Prostate gland (tissue), 2 donors: ENCODE measurements around the gene RNF19B. TPM values are rescaled to one million over a fixed set of nuclear protein-coding genes. Genes with fewer than 3 reads are reported as not detected.

Experiments used
- DNase-seq: peaks from one replicate; pipeline ENCODE4 v3.0.0-alpha.2; 2019; ENCODE audit warnings: low spot score
- H3K27ac ChIP-seq, 2 donors: fragments of 200-600 bp; sonication (generic); 2 replicates each; pipeline ENCODE4 v1.5.1; 2017 to 2019
- H3K27me3 ChIP-seq: fragments of 200-600 bp; sonication (generic); replicated peaks from 2 replicates; pipeline ENCODE4 v1.5.1; 2019; ENCODE audit not compliant: insufficient read depth
- H3K36me3 ChIP-seq, 2 donors: fragments of 200-600 bp; sonication (generic); 1 replicate in 1 of 2; 2 replicates in 1 of 2; pipeline versions ENCODE4 v1.5.1 to v1.8.1; 2017 to 2019
- H3K4me1 ChIP-seq: fragments of 200-600 bp; sonication (generic); replicated peaks from 2 replicates; pipeline ENCODE4 v1.5.1; 2019
- H3K4me3 ChIP-seq, 2 donors: fragments of 200-600 bp; sonication (generic); 2 replicates each; pipeline ENCODE4 v1.5.1; 2017 to 2019
- H3K9me3 ChIP-seq: fragments of 200-600 bp; sonication (generic); 2 replicates; pipeline ENCODE4 v1.5.1; 2017
- CTCF ChIP-seq, 4 experiments: fragments of 200-600 bp in 2 of 4; fragments of 450-650 bp in 2 of 4; sonication (generic) in 2 of 4; IDR thresholded peaks; 1 replicate in 3 of 4; 2 replicates in 1 of 4; pipeline ENCODE4 v1.5.1; 2016 to 2019; ENCODE audit warnings: antibody characterized with exemption in 4 of 4, mild to moderate bottlenecking in 2 of 4, moderate library complexity in 2 of 4
- POLR2A ChIP-seq: fragments of 450-650 bp; IDR thresholded peaks from one replicate; pipeline ENCODE4 v1.6.1; 2016; ENCODE audit warnings: antibody characterized with exemption, mild to moderate bottlenecking
- POLR2AphosphoS5 ChIP-seq: sonication (generic); formaldehyde crosslinking; IDR thresholded peaks from one replicate; pipeline ENCODE4 v1.6.1; 2017; ENCODE audit warnings: antibody characterized with exemption
- WGBS: methylation state at CpG from one replicate; pipeline ENCODE4 v1.1.5; 2018; 5-methylcytosine and 5-hydroxymethylcytosine counted together
- intact Hi-C: fragments of 100-400 bp; cut with DNase I; formaldehyde crosslinking; loops from one replicate; pipeline ENCODE4 v1.14.2; 2022
- total RNA-seq, 2 donors: library from RNA; depleted of rRNA; stranded (reverse); fragments of >200 nt; gene quantifications; one replicate each; pipeline ENCODE4 v1.1.0, GENCODE V29; 2016

The RNF19B gene
- total RNA-seq, 2 donors from 2014 or later, result 16.7 to 77.8 TPM

GRCh38 chr1:32901823-32902534, 62.6 kb downstream of the RNF19B start:
- no peak for DNase-seq
- no peaks in the 10 kb centered on the region for H3K9me3 ChIP-seq
- no peaks in the 10 kb centered on the region for H3K36me3 ChIP-seq
- no peaks in the 10 kb centered on the region for H3K4me1 ChIP-seq
- WGBS, result 50% methylated on average over 24 of the region's 24 CpGs
- H3K27ac ChIP-seq, result peak overlapping the region; percentile 68 to 85
- TF ChIP-seq POLR2A, result no peak
- no peak for TF ChIP-seq POLR2AphosphoS5
- TF ChIP-seq CTCF (IDR thresholded peaks at IDR 0.05), result no peak
- peak overlapping the region; percentile 79 to 85 for H3K4me3 ChIP-seq
- no peaks in the 10 kb centered on the region for H3K27me3 ChIP-seq
- intact Hi-C loops, result no loop called here

GRCh38 chr1:32900956-32901822, 63.4 kb downstream of the RNF19B start, which contains the start of gene TMEM54:
TMEM54 (minus strand) TSS chr1:32901389; CDS start chr1:32901238, 151 bp downstream.
- Histone ChIP-seq H3K4me1 (no peaks in the 10 kb centered on the region), H3K9me3 (no peaks in the 10 kb centered on the region), H3K27me3 (no peaks in the 10 kb centered on the region), H3K36me3 (no peaks in the 10 kb centered on the region), H3K27ac (peak within 1 kb of the TSS; percentile 71 to 85), H3K4me3 (peak within 1 kb of the TSS; percentile 79 to 85)
- TF ChIP-seq POLR2AphosphoS5 (no peak), POLR2A (peak; percentile 18), CTCF (IDR thresholded peaks at IDR 0.05) (peak in 2 of 4 experiments; percentile 29 to 38)
- intact Hi-C loops, result no loop called here
- 1% methylated on average over 31 of the region's 92 CpGs for WGBS
- DNase-seq, result peak; percentile 77

- no peak for TF ChIP-seq POLR2A
- Histone ChIP-seq H3K9me3 (no peaks in the 10 kb centered on the region), H3K36me3 (no peaks in the 10 kb centered on the region), H3K4me3 (peak overlapping the region; percentile 79 to 85), H3K27me3 (no peaks in the 10 kb centered on the region), H3K27ac (peak overlapping the region; percentile 71 to 85), H3K4me1 (no peaks in the 10 kb centered on the region)
- intact Hi-C loops, result no loop called here
- WGBS, result 16% methylated on average over 22 of the region's 22 CpGs
- DNase-seq, result no peak
These were observed 64.1 kb downstream of the RNF19B start for GRCh38 chr1:32900371-32900955.

GRCh38 chr1:32899586-32900296, 64.9 kb downstream of the RNF19B start:
- Histone ChIP-seq H3K9me3 (no peaks in the 10 kb centered on the region), H3K36me3 (no peaks in the 10 kb centered on the region), H3K4me3 (no peak overlapping the region), H3K27ac (no peak overlapping the region), H3K27me3 (no peaks in the 10 kb centered on the region), H3K4me1 (no peaks in the 10 kb centered on the region)
- intact Hi-C loops, result no loop called here
- WGBS, result 76% methylated on average over 6 of the region's 7 CpGs
- DNase-seq, result no peak
- TF ChIP-seq CTCF (IDR thresholded peaks at IDR 0.05) (no peak), POLR2A (no peak), POLR2AphosphoS5 (no peak)

- no peaks in the 10 kb centered on the region for H3K36me3 ChIP-seq
- no peak for DNase-seq
- H3K4me3 ChIP-seq, result no peak overlapping the region
- TF ChIP-seq CTCF (IDR thresholded peaks at IDR 0.05) (no peak), POLR2A (no peak), POLR2AphosphoS5 (no peak)
- intact Hi-C loops, result no loop called here
- 92% methylated on average over 3 of the region's 3 CpGs for WGBS
- H3K9me3 ChIP-seq, result no peaks in the 10 kb centered on the region
- no peak overlapping the region for H3K27ac ChIP-seq
- no peaks in the 10 kb centered on the region for H3K27me3 ChIP-seq
- no peaks in the 10 kb centered on the region for H3K4me1 ChIP-seq
These were observed 65.7 kb downstream of the RNF19B start for GRCh38 chr1:32898958-32899357.
